NCI-H2196 treated with DMSO at 0.1 percent for 48 hours (cell line): ENCODE data around the gene ALKBH7.
"Not testable (repeated sequence)": the region's sequence is repeated elsewhere in the genome, so short reads cannot be mapped to it uniquely, and the experiment has no call there.

Experiments
- DNase-seq: peaks from one replicate; lab custom pipeline; 2025; ENCODE audit not compliant: unreplicated experiment; lab: John Stamatoyannopoulos, UW

The ALKBH7 gene

GRCh38 chr19:6396305-6396704, 23.7 kb downstream of the ALKBH7 start:
- no peak for DNase-seq

GRCh38 chr19:6400062-6400944, 27.7 kb downstream of the ALKBH7 start:
- not testable (repeated sequence) for DNase-seq

- DNase-seq, result no peak
Observed at GRCh38 chr19:6402058-6402457, 29.5 kb downstream of the ALKBH7 start.

GRCh38 chr19:6402837-6403608, 30.4 kb downstream of the ALKBH7 start:
- DNase-seq, result no peak

- no peak for DNase-seq
Observed at GRCh38 chr19:6406401-6406800, 33.8 kb downstream of the ALKBH7 start.

- DNase-seq, result no peak
Observed at GRCh38 chr19:6409346-6409745, 36.8 kb downstream of the ALKBH7 start.

GRCh38 chr19:6412061-6412446, 39.5 kb downstream of the ALKBH7 start:
- no peak for DNase-seq

- DNase-seq, result no peak
Observed at GRCh38 chr19:6412447-6413091, 40.0 kb downstream of the ALKBH7 start.

- no peak for DNase-seq
Observed at GRCh38 chr19:6413291-6413690, 40.7 kb downstream of the ALKBH7 start.

- DNase-seq, result no peak
Observed at GRCh38 chr19:6413721-6414643, 41.4 kb downstream of the ALKBH7 start.

GRCh38 chr19:6414793-6415590, 42.4 kb downstream of the ALKBH7 start:
- no peak for DNase-seq

GRCh38 chr19:6415591-6416190, 43.1 kb downstream of the ALKBH7 start:
- no peak for DNase-seq

GRCh38 chr19:6416658-6417405, 44.2 kb downstream of the ALKBH7 start:
- DNase-seq, result no peak

GRCh38 chr19:6417713-6418561, 45.3 kb downstream of the ALKBH7 start:
- no peak for DNase-seq

- no peak for DNase-seq
Observed at GRCh38 chr19:6418562-6418932, 46.0 kb downstream of the ALKBH7 start.

GRCh38 chr19:6421075-6422014, 48.8 kb downstream of the ALKBH7 start:
- DNase-seq, result no peak
